Aorta (tissue), 5 donors: Measurements from ENCODE around the gene INSL3. TPM values are rescaled to one million over a fixed set of nuclear protein-coding genes. Genes with fewer than 3 reads are reported as not detected.
A peak's percentile ranks its signal among the peaks of the same experiment; 100 is the strongest.

Experiments used
- ATAC-seq: fragments of 200-7000 bp; cut with Tn5 transposase; one replicate; pipeline ENCODE4 v1.9.1; 2022; ENCODE audit warnings: moderate library complexity; ENCODE audit not compliant: low FRiP score
- DNase-seq, 2 donors: peaks; one replicate each; pipeline ENCODE4 v3.0.0-alpha.2; 2020
- H3K27ac ChIP-seq, 2 donors: one replicate each; pipeline ENCODE4 v1.5.1; 2013; ENCODE audit warnings: low read length in 2 of 2, mild to moderate bottlenecking in 2 of 2, moderate library complexity in 2 of 2, control low read depth in 1 of 2, inconsistent platforms in 1 of 2, low read depth in 1 of 2
- H3K27me3 ChIP-seq, 2 donors: one replicate each; pipeline ENCODE4 v1.6.1; 2013; ENCODE audit warnings: control low read depth in 1 of 2, low read length in 1 of 2, mild to moderate bottlenecking in 1 of 2, moderate library complexity in 1 of 2; ENCODE audit not compliant: insufficient read depth in 2 of 2, control insufficient read depth in 1 of 2
- H3K36me3 ChIP-seq, 2 donors: one replicate each; pipeline ENCODE4 v1.6.1; 2013; ENCODE audit warnings: control low read depth in 1 of 2, low read length in 1 of 2, mild to moderate bottlenecking in 1 of 2; ENCODE audit not compliant: insufficient read depth in 2 of 2, control insufficient read depth in 1 of 2
- H3K4me1 ChIP-seq, 2 donors: one replicate each; pipeline ENCODE4 v1.6.1; 2013; ENCODE audit warnings: low read length in 2 of 2, control low read depth in 1 of 2, mild to moderate bottlenecking in 1 of 2, moderate library complexity in 1 of 2; ENCODE audit not compliant: insufficient read depth in 2 of 2, control insufficient read depth in 1 of 2
- H3K4me3 ChIP-seq, 2 donors: one replicate each; pipeline ENCODE4 v1.5.1; 2013; ENCODE audit warnings: low read length in 2 of 2, control low read depth in 1 of 2, mild to moderate bottlenecking in 1 of 2
- H3K9me3 ChIP-seq: one replicate; pipeline ENCODE4 v1.6.1; 2013; ENCODE audit warnings: mild to moderate bottlenecking, low read length; ENCODE audit not compliant: control insufficient read depth
- WGBS, 2 donors: extraction: QIAGEN DNeasy Blood & Tissue Kit; methylation state at CpG; one replicate each; pipeline ENCODE4 v1.1.7; 2013; 5-methylcytosine and 5-hydroxymethylcytosine counted together
- intact Hi-C, 2 donors: fragments of 100-400 bp; cut with DNase I; formaldehyde crosslinking; loops; one replicate each; pipeline versions ENCODE4 v1.14.2 to v1.15.0; 2022
- polyA plus RNA-seq, 2 donors: library from polyadenylated mRNA; stranded (reverse); fragments of 200-250 nt; gene quantifications; one replicate each; pipeline ENCODE4 v1.2.3, GENCODE V29; 2013
- total RNA-seq, 2 donors: library from RNA; stranded (reverse); fragmentation: NEBNext Ultra II Directional; extraction: Animal tissue kit (Norgen Biotek cat#: 25700); gene quantifications; one replicate each; pipeline ENCODE4 v1.2.1, GENCODE V29; 2021
- donor health status: healthy with polysubstance abuse.
- donor health status: Bipolar disorder and iron deficiency.
- donor health status: DM: no; HTN: no; CAD: no.
- donor health status: DM: no; HTN: no; CAD: no.
- donor health status: DM: yes; HTN: yes; CAD: no.

The INSL3 gene
- total and polyA plus RNA-seq, 4 donors, result not detected

- Histone ChIP-seq H3K36me3 (peaks cover 0 to 1% of the 10 kb centered on the region in 2 donors), H3K4me3 (no peak overlapping the region), H3K4me1 (peaks cover 2 to 6% of the 10 kb centered on the region in 2 donors), H3K27me3 (no peaks in the 10 kb centered on the region), H3K27ac (no peak overlapping the region), H3K9me3 (no peaks in the 10 kb centered on the region)
- no peak for DNase-seq
- no peak for ATAC-seq
- 88 to 90% methylated on average over 27 to 31 of the region's 31 CpGs for WGBS, 2 donors
- intact Hi-C loops, result loop anchor here in 1 of 2 donors (5.0 kb wide), 1 partner anchor 134 kb away; no protein-coding TSS in a partner anchor
Measured at GRCh38 chr19:17862711-17863519, 41.6 kb upstream of the INSL3 start.

- ATAC-seq, result no peak
- no peak for DNase-seq
- H3K27ac ChIP-seq, result no peak overlapping the region
- WGBS, 2 donors, result 85 to 91% methylated on average over 22 to 23 of the region's 23 CpGs
- no peaks in the 10 kb centered on the region for H3K9me3 ChIP-seq
- peaks cover 0 to 1% of the 10 kb centered on the region in 2 donors for H3K36me3 ChIP-seq
- peaks cover 2 to 6% of the 10 kb centered on the region in 2 donors for H3K4me1 ChIP-seq
- H3K4me3 ChIP-seq, result no peak overlapping the region
- intact Hi-C loops, result loop anchor here in 1 of 2 donors (5.0 kb wide), 1 partner anchor 136 kb away; no protein-coding TSS in a partner anchor
- H3K27me3 ChIP-seq, result no peaks in the 10 kb centered on the region
Measured at GRCh38 chr19:17861542-17862402, 40.5 kb upstream of the INSL3 start.

GRCh38 chr19:17860993-17861360 is 39.7 kb upstream of the INSL3 start:
- Histone ChIP-seq H3K9me3 (no peaks in the 10 kb centered on the region), H3K36me3 (peaks cover 0 to 1% of the 10 kb centered on the region in 2 donors), H3K27ac (no peak overlapping the region), H3K27me3 (no peaks in the 10 kb centered on the region), H3K4me1 (peaks cover 2 to 6% of the 10 kb centered on the region in 2 donors), H3K4me3 (peak overlapping the region in 1 of 2 donors; percentile 83)
- WGBS, 2 donors, result 55 to 56% methylated on average over 7 of the region's 7 CpGs
- ATAC-seq, result no peak
- intact Hi-C loops, result loop anchor here in 1 of 2 donors (5.0 kb wide), 1 partner anchor 136 kb away; no protein-coding TSS in a partner anchor
- no peak for DNase-seq

- no peak for ATAC-seq
Measured at GRCh38 chr19:17860331-17860992, 39.1 kb upstream of the INSL3 start.

GRCh38 chr19:17859533-17860330 is 38.4 kb upstream of the INSL3 start, which contains the start of gene RPL18A:
TSS of gene RPL18A (plus strand) at chr19:17859910. CDS start at chr19:17859957, 47 bp downstream.
- peak within 1 kb of the TSS in 1 of 2 donors; percentile 2 for H3K27ac ChIP-seq
- intact Hi-C loops, result loop anchor here (2.0 to 10.0 kb wide), 4 partner anchors 73 to 385 kb away; partner anchors contain the start of genes CCDC124 (in 1 of the 2) and SLC27A1 (in 1 of the 2)
- H3K4me3 ChIP-seq, result peak within 1 kb of the TSS; percentile 31 to 83
- H3K27me3 ChIP-seq, result no peaks in the 10 kb centered on the region
- no peaks in the 10 kb centered on the region for H3K9me3 ChIP-seq
- peaks cover 2 to 6% of the 10 kb centered on the region in 2 donors for H3K4me1 ChIP-seq
- WGBS, 2 donors, result 0% methylated on average over 73 to 80 of the region's 80 CpGs
- ATAC-seq (peak; percentile 98), DNase-seq (peak; percentile 99)
- peaks cover 0 to 1% of the 10 kb centered on the region in 2 donors for H3K36me3 ChIP-seq

More at GRCh38 chr19:17860331-17860992, 39.1 kb upstream of the INSL3 start:
- Histone ChIP-seq H3K9me3 (no peaks in the 10 kb centered on the region), H3K4me1 (peaks cover 2 to 6% of the 10 kb centered on the region in 2 donors), H3K36me3 (peaks cover 0 to 1% of the 10 kb centered on the region in 2 donors), H3K4me3 (peak overlapping the region; percentile 31 to 83), H3K27me3 (no peaks in the 10 kb centered on the region), H3K27ac (peak overlapping the region in 1 of 2 donors; percentile 2)
- DNase-seq, result no peak
- 2% methylated on average over 22 of the region's 22 CpGs for WGBS, 2 donors
- intact Hi-C loops, result loop anchor here in 1 of 2 donors (5.0 kb wide), 1 partner anchor 137 kb away; no protein-coding TSS in a partner anchor

- H3K9me3 ChIP-seq, result peaks cover 2% of the 10 kb centered on the region
- H3K27ac ChIP-seq, result no peak overlapping the region
- H3K4me3 ChIP-seq, result no peak overlapping the region
- no peaks in the 10 kb centered on the region for H3K36me3 ChIP-seq
- 13% methylated on average over 29 of the region's 29 CpGs for WGBS, 2 donors
- intact Hi-C loops, result loop anchor here in 1 of 2 donors (10.0 kb wide), 1 partner anchor 381 kb away; the partner anchor contains the start of gene SLC27A1
- no peaks in the 10 kb centered on the region for H3K27me3 ChIP-seq
- DNase-seq (peak; percentile 89 to 97), ATAC-seq (peak; percentile 78)
- no peaks in the 10 kb centered on the region for H3K4me1 ChIP-seq
Measured at GRCh38 chr19:17855280-17856152, 34.2 kb upstream of the INSL3 start.

DNA sequence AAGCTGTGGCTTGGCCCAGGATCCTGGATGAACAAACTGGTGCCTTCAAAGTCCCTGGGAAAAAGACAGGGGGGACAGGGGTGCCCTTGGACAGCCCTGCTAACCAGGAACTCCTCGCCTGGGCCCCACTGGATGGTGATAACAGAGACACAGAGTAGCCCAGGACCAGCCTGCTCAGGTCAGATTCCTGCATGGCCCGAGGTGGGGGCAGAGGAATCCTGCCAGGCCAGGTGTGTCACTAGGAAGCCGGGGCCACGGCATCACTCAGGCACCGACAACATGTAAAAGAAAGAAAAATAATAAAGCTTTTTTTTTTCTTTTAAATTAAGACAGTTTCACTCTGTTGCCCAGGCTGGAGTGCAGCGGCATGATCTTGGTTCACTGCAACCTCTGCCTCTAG is 32.7 kb upstream of the INSL3 start:
- intact Hi-C loops, result loop anchor here in 1 of 2 donors (10.0 kb wide), 1 partner anchor 379 kb away; the partner anchor contains the start of gene SLC27A1

More for the DNA sequence above, 32.7 kb upstream of the INSL3 start:
- Histone ChIP-seq H3K4me1 (no peaks in the 10 kb centered on the region), H3K36me3 (no peaks in the 10 kb centered on the region), H3K27me3 (no peaks in the 10 kb centered on the region), H3K27ac (no peak overlapping the region), H3K9me3 (peaks cover 2% of the 10 kb centered on the region), H3K4me3 (no peak overlapping the region)
- DNase-seq, result no peak
- WGBS, 2 donors, result 81 to 89% methylated on average over 6 of the region's 6 CpGs
- ATAC-seq, result no peak
